DND-41 (cell line): ENCODE results near the gene MBD4.

Experiments used
- EZH2 ChIP-seq: IDR thresholded peaks from 3 replicates; pipeline ENCODE4 v1.6.1; 2012; ENCODE audit warnings: borderline replicate concordance, low read depth, mild to moderate bottlenecking, moderate library complexity, low read length, inconsistent platforms; ENCODE audit not compliant: severe bottlenecking
- TF ChIP-seq, protein P1 (sequence below): IDR thresholded peaks from 2 replicates; pipeline ENCODE4 v1.5.1; 2012; ENCODE audit warnings: borderline replicate concordance, low read length, moderate library complexity, mild to moderate bottlenecking; ENCODE audit not compliant: poor library complexity, severe bottlenecking; ENCODE audit errors: extremely low read depth

DNA sequence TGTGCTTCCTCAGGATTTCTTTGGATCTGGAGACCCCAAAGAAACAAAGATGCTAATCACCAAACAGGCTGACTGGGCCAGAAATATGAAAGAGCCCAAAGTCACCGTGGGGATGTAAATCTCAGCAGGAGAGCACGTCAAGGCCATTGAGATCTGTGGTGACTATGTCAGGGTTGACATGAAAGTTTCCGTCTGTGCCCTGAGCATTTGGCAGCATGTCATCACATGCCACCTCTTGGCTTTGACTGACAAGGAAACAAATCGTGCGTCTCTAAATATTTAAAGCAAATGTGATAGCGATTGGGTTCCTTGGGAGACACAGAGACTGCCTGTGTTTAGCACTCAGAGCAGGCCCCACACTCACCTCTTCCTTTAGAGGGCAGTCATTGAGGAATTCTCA, 46.5 kb downstream of the MBD4 start:
- TF ChIP-seq, protein P1, sequence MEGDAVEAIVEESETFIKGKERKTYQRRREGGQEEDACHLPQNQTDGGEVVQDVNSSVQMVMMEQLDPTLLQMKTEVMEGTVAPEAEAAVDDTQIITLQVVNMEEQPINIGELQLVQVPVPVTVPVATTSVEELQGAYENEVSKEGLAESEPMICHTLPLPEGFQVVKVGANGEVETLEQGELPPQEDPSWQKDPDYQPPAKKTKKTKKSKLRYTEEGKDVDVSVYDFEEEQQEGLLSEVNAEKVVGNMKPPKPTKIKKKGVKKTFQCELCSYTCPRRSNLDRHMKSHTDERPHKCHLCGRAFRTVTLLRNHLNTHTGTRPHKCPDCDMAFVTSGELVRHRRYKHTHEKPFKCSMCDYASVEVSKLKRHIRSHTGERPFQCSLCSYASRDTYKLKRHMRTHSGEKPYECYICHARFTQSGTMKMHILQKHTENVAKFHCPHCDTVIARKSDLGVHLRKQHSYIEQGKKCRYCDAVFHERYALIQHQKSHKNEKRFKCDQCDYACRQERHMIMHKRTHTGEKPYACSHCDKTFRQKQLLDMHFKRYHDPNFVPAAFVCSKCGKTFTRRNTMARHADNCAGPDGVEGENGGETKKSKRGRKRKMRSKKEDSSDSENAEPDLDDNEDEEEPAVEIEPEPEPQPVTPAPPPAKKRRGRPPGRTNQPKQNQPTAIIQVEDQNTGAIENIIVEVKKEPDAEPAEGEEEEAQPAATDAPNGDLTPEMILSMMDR = no peak
- no peak for TF ChIP-seq EZH2
